OCI-M1 (cell line): ENCODE data around the gene PHLPP1.

ENCODE experiments used
- DNase-seq: peaks from one replicate; lab custom pipeline; 2025; lab: John Stamatoyannopoulos, UW

Gene PHLPP1

DNA sequence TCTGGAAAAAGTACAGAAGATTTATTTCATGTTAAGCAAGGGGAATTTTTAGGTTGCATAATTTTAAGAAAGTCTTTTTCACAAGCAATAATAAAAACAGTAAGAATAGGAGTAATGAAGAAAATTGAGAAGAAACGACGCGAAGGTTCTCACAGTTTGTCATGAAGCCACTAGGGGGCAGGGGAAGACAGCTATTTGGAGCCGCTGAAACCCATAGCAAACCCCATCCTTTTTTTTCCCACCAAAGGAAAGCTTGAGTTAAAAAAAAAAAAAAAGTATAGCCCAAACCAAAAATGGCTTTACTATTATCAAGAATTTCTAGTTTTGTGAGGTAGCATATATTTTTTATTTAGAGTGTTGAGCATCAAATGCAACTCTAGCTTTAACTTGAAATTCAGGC, 300.9 kb downstream of the PHLPP1 start:
- DNase-seq = peak; percentile 69

DNA sequence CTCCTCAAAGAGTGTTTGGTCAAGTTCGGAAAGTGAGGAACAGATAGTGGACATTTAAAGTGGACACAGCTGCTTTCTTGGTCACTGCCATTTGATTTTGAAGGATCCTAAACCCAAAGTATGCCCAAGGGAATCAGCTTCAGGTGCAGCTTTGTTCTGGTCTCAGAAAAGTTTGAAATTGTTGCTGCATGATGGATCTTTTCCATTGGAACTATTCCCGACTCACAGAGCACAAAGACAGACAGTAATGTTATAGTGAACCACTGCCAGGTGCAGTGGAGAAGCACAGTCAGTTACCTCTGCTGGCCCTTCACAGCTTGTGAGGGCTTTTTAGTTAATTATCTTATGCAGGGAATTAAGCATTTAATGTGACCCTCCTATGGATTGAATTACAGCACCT, 301.7 kb downstream of the PHLPP1 start:
- DNase-seq = no peak

DNA sequence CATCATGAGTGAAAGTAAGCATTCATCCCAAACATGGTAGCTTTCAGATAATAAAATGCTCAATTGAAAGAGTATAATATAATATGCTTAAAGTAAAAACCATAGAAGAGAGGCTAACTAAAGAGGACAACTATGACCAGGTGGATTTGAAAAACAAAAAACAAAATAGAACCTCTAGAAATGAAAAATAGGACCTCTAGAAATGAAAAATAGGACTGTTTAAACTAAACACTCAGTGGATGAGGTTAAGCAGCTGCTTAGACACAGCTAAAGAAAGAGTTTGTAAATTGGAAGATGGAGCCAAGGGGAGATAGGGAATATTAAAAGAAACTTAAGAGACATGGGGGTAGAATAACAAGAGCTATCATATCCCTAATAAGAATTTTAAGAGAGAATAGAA, 302.6 kb downstream of the PHLPP1 start:
- DNase-seq = no peak

DNA sequence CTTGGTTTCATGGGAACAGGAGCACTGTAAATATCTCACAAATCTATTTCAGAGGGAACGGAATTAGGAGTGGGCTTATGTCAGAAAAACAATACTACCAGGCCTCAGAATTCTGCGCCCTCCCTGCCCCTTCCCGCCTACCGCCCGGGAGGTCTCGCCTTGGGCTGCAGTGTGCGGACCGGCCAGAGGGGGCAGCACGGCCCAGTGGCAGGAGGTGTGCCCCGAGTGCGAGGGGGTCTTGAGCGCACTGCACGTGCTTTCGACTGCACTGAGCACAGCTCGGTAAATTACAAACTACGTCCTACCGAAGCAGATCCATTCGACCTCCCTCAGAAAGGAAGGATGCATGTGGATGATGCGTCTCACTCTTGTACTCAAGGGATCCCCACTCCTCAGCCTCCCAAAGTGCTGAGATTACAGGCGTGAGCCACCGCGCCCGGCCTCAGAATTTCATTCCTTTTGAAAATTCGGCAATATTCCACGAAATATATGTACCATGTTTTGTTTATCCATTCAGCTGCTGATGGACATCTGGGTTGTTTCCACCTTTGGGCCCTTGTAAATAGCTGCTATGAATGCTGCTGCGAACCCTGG, 307.2 kb downstream of the PHLPP1 start:
- no peak for DNase-seq

DNA sequence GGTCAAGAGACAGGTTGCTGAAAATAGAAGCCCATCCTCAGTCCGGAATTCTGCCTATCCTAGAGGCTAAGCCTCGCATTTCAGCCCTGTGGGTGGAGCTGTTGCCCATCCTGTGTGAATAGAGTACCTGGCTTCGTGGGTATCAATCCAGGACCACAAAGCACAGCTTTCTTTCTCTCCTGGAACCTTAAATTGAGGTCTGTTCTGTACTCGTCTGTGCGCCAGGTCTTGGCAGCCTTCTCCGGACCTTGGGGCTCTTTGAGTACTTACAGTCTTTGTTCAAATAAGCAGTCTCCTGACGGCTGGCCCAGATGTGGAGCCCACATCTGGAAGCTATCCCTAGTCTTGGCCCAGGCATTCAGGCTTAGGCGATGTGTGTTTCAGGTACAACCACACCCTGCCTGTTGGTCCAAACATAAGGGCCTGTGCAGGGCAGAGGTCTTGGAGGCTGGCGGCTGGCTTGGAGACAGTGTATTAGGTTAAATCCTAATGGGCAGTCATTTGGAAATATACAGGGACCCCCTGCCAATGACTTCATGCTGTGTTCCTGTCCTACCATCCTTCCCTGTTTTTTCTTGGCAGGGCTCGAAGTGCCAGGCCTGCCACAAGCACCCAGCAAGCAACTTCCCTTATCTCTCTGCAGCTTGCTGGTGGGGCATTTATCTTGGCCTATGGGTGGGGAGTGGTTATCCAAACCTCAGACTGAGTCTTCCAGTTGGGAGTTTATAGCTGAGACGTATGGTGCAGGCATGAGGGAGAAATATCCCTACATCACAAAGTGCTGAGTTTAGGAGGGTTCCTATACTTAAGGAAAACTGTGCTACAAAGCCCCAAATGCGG, 310.1 kb downstream of the PHLPP1 start:
- DNase-seq = peak; percentile 19

DNA sequence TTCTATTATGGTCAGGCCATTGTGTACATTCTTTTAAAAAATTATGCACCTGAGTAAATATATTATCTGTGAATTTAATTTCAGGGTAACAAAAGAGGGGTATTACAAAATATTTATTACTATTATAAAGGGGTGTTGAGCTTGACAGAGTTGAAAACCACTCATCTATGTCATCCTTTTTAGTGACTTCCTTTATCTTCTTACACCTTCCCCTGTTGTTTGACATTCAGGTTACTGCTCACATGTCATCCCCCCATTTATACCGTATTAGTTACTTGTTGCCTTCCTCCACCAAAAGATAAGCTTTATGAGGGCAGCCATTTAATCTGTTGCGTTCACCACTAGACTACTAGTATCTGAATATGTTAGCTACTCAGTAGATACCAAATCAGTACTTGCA, 313.0 kb downstream of the PHLPP1 start:
- DNase-seq = no peak
